Left lung (tissue), 10 donors: ENCODE data around the gene AHRR. TPM values are rescaled to one million over a fixed set of nuclear protein-coding genes. Genes with fewer than 3 reads are reported as not detected.
A peak's percentile ranks its signal among the peaks of the same experiment; 100 is the strongest.
"Not testable (repeated sequence)": the region's sequence is repeated elsewhere in the genome, so short reads cannot be mapped to it uniquely, and the experiment has no call there.

ENCODE experiments used
- ATAC-seq: fragments of 200-7000 bp; cut with Tn5 transposase; one replicate; pipeline ENCODE4 v1.9.1; 2020; ENCODE audit warnings: moderate library complexity
- DNase-seq, 4 donors: peaks; one replicate each; pipeline ENCODE4 v3.0.0-alpha.2; 2013 to 2020
- H3K27ac ChIP-seq, 2 donors: fragments of 200-600 bp; sonication (generic) in 1 of 2; one replicate each; pipeline versions ENCODE4 v1.5.0 to v1.8.0; 2020 to 2021
- H3K27me3 ChIP-seq, 2 donors: fragments of 200-600 bp; sonication (generic) in 1 of 2; one replicate each; pipeline versions ENCODE4 v1.5.0 to v1.8.0; 2020 to 2021
- H3K36me3 ChIP-seq, 2 donors: fragments of 200-600 bp; sonication (generic) in 1 of 2; one replicate each; pipeline versions ENCODE4 v1.5.0 to v1.8.0; 2020 to 2021
- H3K4me1 ChIP-seq, 2 donors: fragments of 200-600 bp; one replicate each; pipeline ENCODE4 v1.8.0; 2021
- H3K4me3 ChIP-seq, 2 donors: fragments of 200-600 bp; sonication (generic) in 1 of 2; one replicate each; pipeline versions ENCODE4 v1.5.0 to v1.8.0; 2020 to 2021; ENCODE audit warnings: mild to moderate bottlenecking in 1 of 2
- H3K9me3 ChIP-seq, 2 donors: fragments of 200-600 bp; sonication (generic) in 1 of 2; one replicate each; pipeline versions ENCODE4 v1.5.0 to v1.8.0; 2020 to 2021
- intact Hi-C, 2 donors: fragments of 100-400 bp; cut with DNase I; formaldehyde crosslinking; loops; one replicate each; pipeline versions ENCODE4 v1.11.2 to v1.14.2; 2022
- polyA plus RNA-seq, 6 donors: library from polyadenylated mRNA; unstranded; fragments of 120-200 nt; gene quantifications; one replicate each; pipeline ENCODE4 v1.2.1, GENCODE V29; 2013; ENCODE audit not compliant: insufficient read length in 6 of 6
- total RNA-seq, 2 donors: library from RNA; stranded (reverse); fragmentation: NEBNext Ultra II Directional; extraction: Animal tissue kit (Norgen Biotek cat#: 25700); gene quantifications; one replicate each; pipeline ENCODE4 v1.2.1, GENCODE V29; 2021
- TF ChIP-seq, protein P1 (sequence below), 2 donors: fragments of 200-600 bp; sonication (generic) in 1 of 2; IDR thresholded peaks; one replicate each; pipeline versions ENCODE4 v1.5.0 to v1.8.0; 2021; ENCODE audit warnings: antibody characterized with exemption in 2 of 2
- donor health status: DM: no; HTN: yes; CAD: no.
- donor health status: DM: no; HTN: no; CAD: no.

Gene AHRR
- total and polyA plus RNA-seq, 8 donors, result 0.32 to 8.4 (median 4.7) TPM

DNA sequence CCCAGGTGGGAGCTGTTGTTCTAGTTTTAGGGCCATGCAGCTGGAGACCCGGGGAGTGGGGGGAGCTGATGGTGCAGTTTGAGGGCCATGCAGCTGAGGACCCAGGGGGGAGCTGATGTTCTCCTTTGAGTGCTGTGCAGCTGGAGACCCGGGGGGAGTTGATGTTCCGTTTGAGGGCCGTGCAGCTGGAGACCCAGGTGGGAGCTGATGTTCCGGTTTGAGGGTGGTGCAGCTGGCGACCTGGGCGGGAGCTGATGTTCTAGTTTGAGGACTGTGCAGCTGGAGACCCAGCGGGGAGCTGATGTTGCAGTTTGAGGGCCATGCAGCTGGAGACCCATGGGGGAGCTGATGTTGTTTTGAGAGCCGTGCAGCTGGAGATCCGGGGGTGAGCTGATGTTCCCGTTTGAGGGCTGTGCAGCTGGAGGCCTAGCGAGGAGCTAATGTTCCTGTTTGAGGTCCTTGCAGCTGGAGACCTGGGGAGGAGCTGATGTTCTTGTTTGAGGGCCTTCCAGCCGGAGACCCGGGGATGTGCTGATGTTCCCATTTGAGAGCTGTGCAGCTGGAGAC is 35.4 kb upstream of the AHRR start:
- peaks cover 0 to 37% of the 10 kb centered on the region in 2 donors for H3K36me3 ChIP-seq
- no peaks in the 10 kb centered on the region for H3K9me3 ChIP-seq
- ATAC-seq, result no peak
- no peak overlapping the region for H3K4me3 ChIP-seq
- TF ChIP-seq, protein P1, sequence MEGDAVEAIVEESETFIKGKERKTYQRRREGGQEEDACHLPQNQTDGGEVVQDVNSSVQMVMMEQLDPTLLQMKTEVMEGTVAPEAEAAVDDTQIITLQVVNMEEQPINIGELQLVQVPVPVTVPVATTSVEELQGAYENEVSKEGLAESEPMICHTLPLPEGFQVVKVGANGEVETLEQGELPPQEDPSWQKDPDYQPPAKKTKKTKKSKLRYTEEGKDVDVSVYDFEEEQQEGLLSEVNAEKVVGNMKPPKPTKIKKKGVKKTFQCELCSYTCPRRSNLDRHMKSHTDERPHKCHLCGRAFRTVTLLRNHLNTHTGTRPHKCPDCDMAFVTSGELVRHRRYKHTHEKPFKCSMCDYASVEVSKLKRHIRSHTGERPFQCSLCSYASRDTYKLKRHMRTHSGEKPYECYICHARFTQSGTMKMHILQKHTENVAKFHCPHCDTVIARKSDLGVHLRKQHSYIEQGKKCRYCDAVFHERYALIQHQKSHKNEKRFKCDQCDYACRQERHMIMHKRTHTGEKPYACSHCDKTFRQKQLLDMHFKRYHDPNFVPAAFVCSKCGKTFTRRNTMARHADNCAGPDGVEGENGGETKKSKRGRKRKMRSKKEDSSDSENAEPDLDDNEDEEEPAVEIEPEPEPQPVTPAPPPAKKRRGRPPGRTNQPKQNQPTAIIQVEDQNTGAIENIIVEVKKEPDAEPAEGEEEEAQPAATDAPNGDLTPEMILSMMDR (IDR thresholded peaks at IDR 0.05), result no peak
- no peak overlapping the region for H3K27ac ChIP-seq
- no peaks in the 10 kb centered on the region for H3K4me1 ChIP-seq
- DNase-seq, result no peak
- H3K27me3 ChIP-seq, result no peaks in the 10 kb centered on the region
- intact Hi-C loops, result no loop called here

DNA sequence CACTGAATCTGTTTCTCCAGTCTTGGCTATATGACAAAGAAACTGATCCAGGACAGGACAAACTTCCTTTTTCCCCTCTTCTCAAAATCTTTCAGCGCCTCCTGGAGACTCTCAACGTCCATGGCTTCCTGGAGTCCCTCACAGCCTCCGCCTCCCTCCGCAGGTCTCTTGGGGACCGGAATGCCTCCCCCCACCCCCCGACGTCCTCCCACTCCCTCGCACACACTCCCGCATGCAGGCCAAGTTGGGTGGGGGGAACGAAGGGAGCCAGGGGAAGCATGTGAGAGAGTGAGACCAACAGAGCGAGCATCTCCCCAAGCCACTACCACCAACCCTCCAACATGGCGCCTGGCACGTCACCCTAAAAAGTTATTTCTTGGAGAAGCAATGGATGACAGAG is 31.3 kb upstream of the AHRR start:
- H3K27ac ChIP-seq, H3K4me3 ChIP-seq, DNase-seq, H3K4me1 ChIP-seq, H3K27me3 ChIP-seq, ATAC-seq, intact Hi-C loops, H3K9me3 ChIP-seq: not testable (repeated sequence)
- peaks cover 0 to 32% of the 10 kb centered on the region in 2 donors for H3K36me3 ChIP-seq

DNA sequence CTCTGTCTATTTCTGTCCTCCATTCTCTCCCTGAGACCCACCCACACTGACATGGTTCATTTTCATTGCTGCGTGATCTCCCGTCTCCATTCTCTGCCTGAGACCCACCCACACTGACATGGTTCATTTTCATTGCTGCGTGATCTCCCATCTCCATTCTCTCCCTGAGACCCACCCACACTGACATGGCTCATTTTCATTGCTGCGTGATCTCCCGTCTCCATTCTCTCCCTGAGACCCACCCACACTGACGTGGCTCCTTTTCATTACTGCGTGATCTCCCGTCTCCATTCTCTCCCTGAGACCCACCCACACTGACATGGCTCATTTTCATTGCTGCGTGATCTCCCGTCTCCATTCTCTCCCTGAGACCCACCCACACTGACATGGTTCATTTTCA is 30.2 kb upstream of the AHRR start:
- H3K4me3 ChIP-seq, DNase-seq, ATAC-seq, H3K4me1 ChIP-seq, H3K9me3 ChIP-seq, H3K27ac ChIP-seq, intact Hi-C loops, H3K27me3 ChIP-seq: not testable (repeated sequence)
- H3K36me3 ChIP-seq, result peaks cover 0 to 20% of the 10 kb centered on the region in 2 donors

GRCh38 chr5:294788-295187 is 26.7 kb upstream of the AHRR start:
- ATAC-seq, intact Hi-C loops, H3K9me3 ChIP-seq, H3K27me3 ChIP-seq, H3K27ac ChIP-seq, H3K4me1 ChIP-seq, H3K4me3 ChIP-seq: not testable (repeated sequence)
- DNase-seq, result peak in 1 of 4 donors; percentile 20
- peaks cover 0 to 15% of the 10 kb centered on the region in 2 donors for H3K36me3 ChIP-seq

GRCh38 chr5:296207-296606 is 25.3 kb upstream of the AHRR start:
- intact Hi-C loops, ATAC-seq: not testable (repeated sequence)

DNA sequence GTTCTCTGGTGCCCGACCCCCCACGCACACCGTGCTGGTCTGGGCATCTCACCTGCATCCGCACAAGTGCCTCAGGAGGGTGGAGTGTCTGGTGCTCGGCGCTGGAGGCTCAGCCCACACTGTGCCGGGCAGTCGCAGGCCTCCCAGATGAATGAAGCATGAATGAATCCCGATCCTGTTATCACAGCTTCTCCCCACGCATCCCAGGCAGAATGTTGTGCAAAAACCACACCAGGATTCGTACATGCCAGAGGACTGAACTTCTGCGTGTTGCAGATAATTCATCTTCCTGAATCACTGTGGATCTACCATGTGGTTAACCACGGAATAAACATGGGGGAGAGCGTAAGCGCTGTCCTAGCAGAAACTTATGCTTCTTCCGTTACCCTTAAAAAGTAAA is 24.6 kb upstream of the AHRR start:
- H3K27ac ChIP-seq, H3K4me1 ChIP-seq, H3K27me3 ChIP-seq, H3K9me3 ChIP-seq, intact Hi-C loops, H3K4me3 ChIP-seq: not testable (repeated sequence)
- H3K36me3 ChIP-seq, result peaks cover 0 to 10% of the 10 kb centered on the region in 2 donors
- DNase-seq (peak in 1 of 4 donors; percentile 34), ATAC-seq (peak; percentile 74)

More at GRCh38 chr5:296207-296606, 25.3 kb upstream of the AHRR start:
- peak in 1 of 4 donors; percentile 2 for DNase-seq
- H3K27me3 ChIP-seq, H3K4me3 ChIP-seq, H3K4me1 ChIP-seq, H3K9me3 ChIP-seq, H3K27ac ChIP-seq: not testable (repeated sequence)
- peaks cover 0 to 10% of the 10 kb centered on the region in 2 donors for H3K36me3 ChIP-seq

DNA sequence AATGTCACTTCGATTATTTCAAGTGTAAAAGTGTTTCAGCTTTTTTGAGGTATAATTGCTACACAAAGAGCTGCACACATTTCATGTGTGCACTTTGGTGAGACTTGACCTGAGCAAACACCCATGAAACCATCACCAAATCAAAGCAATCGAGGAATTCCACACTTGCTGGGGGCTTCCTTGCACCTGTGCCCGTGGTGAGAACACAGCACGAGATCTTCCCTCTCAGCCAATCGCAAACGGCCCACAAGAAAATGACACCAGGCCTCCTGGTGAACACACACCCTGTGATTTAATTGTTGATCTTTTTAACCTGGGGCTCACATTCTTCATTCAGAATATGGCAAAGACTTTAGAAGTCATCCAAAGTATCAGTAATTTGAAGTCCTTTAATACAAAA is 24.1 kb upstream of the AHRR start:
- H3K27ac ChIP-seq, ATAC-seq, H3K27me3 ChIP-seq, H3K9me3 ChIP-seq, DNase-seq, H3K36me3 ChIP-seq, H3K4me3 ChIP-seq, H3K4me1 ChIP-seq, intact Hi-C loops: not testable (repeated sequence)

GRCh38 chr5:297991-298736 is 23.4 kb upstream of the AHRR start:
- H3K4me3 ChIP-seq, H3K9me3 ChIP-seq, ATAC-seq, intact Hi-C loops, H3K4me1 ChIP-seq, H3K27me3 ChIP-seq, H3K36me3 ChIP-seq, H3K27ac ChIP-seq: not testable (repeated sequence)
- DNase-seq, result peak in 1 of 4 donors; percentile 17

DNA sequence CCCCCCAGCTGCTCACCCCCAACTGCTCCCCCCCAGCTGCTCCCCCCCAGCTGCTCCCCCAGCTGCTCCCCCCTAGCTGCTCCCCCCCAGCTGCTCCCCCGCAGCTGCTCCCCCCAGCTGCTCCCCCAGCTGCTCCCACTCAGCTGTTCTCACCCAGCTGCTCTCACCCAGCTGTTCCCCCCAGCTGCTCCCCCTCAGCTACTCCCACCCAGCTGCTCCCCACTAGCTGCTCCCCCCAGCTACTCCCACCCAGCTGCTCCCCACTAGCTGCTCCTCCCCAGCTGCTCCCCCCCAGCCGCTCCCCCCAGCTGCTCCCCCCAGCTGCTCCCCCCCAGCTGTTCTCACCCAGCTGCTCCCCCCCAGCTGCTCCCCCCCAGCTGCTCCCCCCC is 22.8 kb upstream of the AHRR start:
- DNase-seq, result peak in 1 of 4 donors; percentile 7
- H3K4me3 ChIP-seq, result no peak overlapping the region
- TF ChIP-seq, protein P1 (IDR thresholded peaks at IDR 0.05), result no peak
- no peaks in the 10 kb centered on the region for H3K4me1 ChIP-seq
- no peaks in the 10 kb centered on the region for H3K36me3 ChIP-seq
- H3K27me3 ChIP-seq, result no peaks in the 10 kb centered on the region
- no peaks in the 10 kb centered on the region for H3K9me3 ChIP-seq
- no peak overlapping the region for H3K27ac ChIP-seq
- intact Hi-C loops, result no loop called here
- ATAC-seq, result no peak

GRCh38 chr5:299921-300320 is 21.6 kb upstream of the AHRR start:
- H3K9me3 ChIP-seq, H3K27me3 ChIP-seq, intact Hi-C loops, H3K27ac ChIP-seq, H3K4me3 ChIP-seq, ATAC-seq, H3K4me1 ChIP-seq, H3K36me3 ChIP-seq: not testable (repeated sequence)
- DNase-seq, result peak in 1 of 4 donors; percentile 0

GRCh38 chr5:300691-301435 is 20.7 kb upstream of the AHRR start:
- intact Hi-C loops, H3K27me3 ChIP-seq, H3K4me3 ChIP-seq, H3K4me1 ChIP-seq, ATAC-seq, H3K36me3 ChIP-seq, H3K9me3 ChIP-seq, H3K27ac ChIP-seq: not testable (repeated sequence)
- peak in 1 of 4 donors; percentile 15 for DNase-seq
